ENCODE measurements around the gene FXYD6. TPM values are rescaled to one million over a fixed set of nuclear protein-coding genes. Genes with fewer than 3 reads are reported as not detected.

The FXYD6 gene
- total RNA-seq, 1 experiment from 2014 or later, result 0.54 TPM

- Histone ChIP-seq H3K4me3 (ENCODE audit: low read depth in 2 of 2, low read length in 2 of 2) (no peak overlapping the region), H3K36me3 (ENCODE audit: control insufficient read depth, insufficient read depth, low read length) (no peaks in the 10 kb centered on the region), H3K9me3 (ENCODE audit: control insufficient read depth, insufficient read depth, low read depth, low read length) (no peaks in the 10 kb centered on the region), H3K27ac (ENCODE audit: low read length) (no peak overlapping the region), H3K4me1 (ENCODE audit: control insufficient read depth, insufficient read depth, low read length) (no peaks in the 10 kb centered on the region), H3K27me3 (ENCODE audit: control insufficient read depth, insufficient read depth, low read length) (peaks cover 21% of the 10 kb centered on the region)
- in situ Hi-C loops (cut with HindIII; ENCODE audit: low pct_unique_long_range_greater_than_20kb, low sequenced_read_pairs), result no loop called here
- no TSS peak for BruUV-seq (replicated peaks)
- intact Hi-C loops (cut with micrococcal nuclease; ENCODE audit: unreplicated experiment), result no loop called here
- ATAC-seq (no peak), DNase-seq (ENCODE audit: low read depth, low spot score) (no peak)
- ChIA-PET CTCF (interaction anchor here (0.5 to 0.7 kb wide), 2 partner anchors 173 to 480 kb away, joined by 3 read pairs; no protein-coding TSS in a partner anchor), POLR2A (no interaction called here)
- TF ChIP-seq TCF7L2 (IDR thresholded peaks at IDR 0.05; ENCODE audit: low read depth, low read length), result no peak
- TF ChIP-seq SIN3A (IDR thresholded peaks at IDR 0.05; ENCODE audit: borderline replicate concordance, insufficient read depth, low read depth, low read length), result no peak
- no peak for TF ChIP-seq CTCF (IDR thresholded peaks at IDR 0.05)
- no peak for TF ChIP-seq POLR2AphosphoS5 (IDR thresholded peaks at IDR 0.05; ENCODE audit: low read depth, low read length)
- no peak for TF ChIP-seq REST (IDR thresholded peaks at IDR 0.05; ENCODE audit: insufficient read depth in 1 of 2, low read depth in 2 of 2, low read length in 1 of 2)
These were observed 6.1 kb downstream of the FXYD6 start for GRCh38 chr11:117870103-117870952.

DNA sequence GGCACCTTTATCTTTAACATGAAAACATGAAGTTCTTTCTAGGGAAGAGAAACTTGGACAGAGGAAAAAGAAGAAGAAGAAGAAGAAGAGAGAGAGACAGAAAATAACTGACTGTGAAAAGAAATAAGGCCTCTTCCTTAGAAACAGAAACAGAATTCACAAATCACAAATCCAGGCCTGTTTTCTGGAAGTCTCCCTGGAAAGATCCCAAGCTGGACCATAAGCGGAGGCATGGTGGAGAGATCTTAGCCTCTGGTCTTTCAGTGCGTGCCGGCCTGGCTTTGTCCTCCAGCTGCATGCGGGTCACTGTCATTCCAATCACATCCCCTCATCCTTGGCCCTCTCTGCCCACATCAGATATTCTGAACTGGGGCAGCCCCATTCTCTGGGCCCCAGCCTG is 6.9 kb downstream of the FXYD6 start:
- ChIA-PET POLR2A (no interaction called here), CTCF (no interaction called here)
- H3K4me1 ChIP-seq (ENCODE audit: control insufficient read depth, insufficient read depth, low read length), result no peaks in the 10 kb centered on the region
- peaks cover 15% of the 10 kb centered on the region for H3K27me3 ChIP-seq (ENCODE audit: control insufficient read depth, insufficient read depth, low read length)
- BruUV-seq (replicated peaks), result no TSS peak
- TF ChIP-seq POLR2AphosphoS5 (IDR thresholded peaks at IDR 0.05; ENCODE audit: low read depth, low read length) (no peak), TCF7L2 (IDR thresholded peaks at IDR 0.05; ENCODE audit: low read depth, low read length) (no peak), CTCF (IDR thresholded peaks at IDR 0.05) (no peak), SIN3A (IDR thresholded peaks at IDR 0.05; ENCODE audit: borderline replicate concordance, insufficient read depth, low read depth, low read length) (no peak), REST (IDR thresholded peaks at IDR 0.05; ENCODE audit: insufficient read depth in 1 of 2, low read depth in 2 of 2, low read length in 1 of 2) (no peak)
- in situ Hi-C loops (cut with HindIII; ENCODE audit: low pct_unique_long_range_greater_than_20kb, low sequenced_read_pairs) (no loop called here), intact Hi-C loops (cut with micrococcal nuclease; ENCODE audit: unreplicated experiment) (no loop called here)
- H3K9me3 ChIP-seq (ENCODE audit: control insufficient read depth, insufficient read depth, low read depth, low read length), result no peaks in the 10 kb centered on the region
- ATAC-seq (no peak), DNase-seq (ENCODE audit: low read depth, low spot score) (no peak)
- no peaks in the 10 kb centered on the region for H3K36me3 ChIP-seq (ENCODE audit: control insufficient read depth, insufficient read depth, low read length)
- H3K27ac ChIP-seq (ENCODE audit: low read length), result no peak overlapping the region
- no peak overlapping the region for H3K4me3 ChIP-seq (ENCODE audit: low read depth in 2 of 2, low read length in 2 of 2)

Data from Panc1 (cell line).